CD4-positive, alpha-beta T cell (primary cell): Measurements from ENCODE around the gene TMEM45A. TPM values are rescaled to one million over a fixed set of nuclear protein-coding genes. Genes with fewer than 3 reads are reported as not detected.
A peak's percentile ranks its signal among the peaks of the same experiment; 100 is the strongest.

ENCODE experiments used
- ATAC-seq: fragments of 200-7000 bp; cut with Tn5 transposase; one replicate; pipeline ENCODE4 v1.10.0; 2022; ENCODE audit warnings: mild to moderate bottlenecking; ENCODE audit not compliant: poor library complexity
- CTCF ChIA-PET: fragments of 350-600 bp; sonication (Branson Sonifier 250); formaldehyde crosslinking; loops from one replicate; lab custom pipeline; 2021; ENCODE audit warnings: antibody characterized with exemption, inconsistent platforms; lab: Charles Lee
- POLR2A ChIA-PET: fragments of 350-600 bp; sonication (Branson Sonifier 250); formaldehyde crosslinking; loops from one replicate; lab custom pipeline; 2021; ENCODE audit warnings: antibody characterized with exemption, inconsistent platforms; lab: Charles Lee
- DNase-seq, 14 experiments: peaks; one replicate each; pipeline ENCODE4 v3.0.0-alpha.2; 2013 to 2020; ENCODE audit warnings: mixed read lengths in 2 of 14
- H3K27ac ChIP-seq, 2 donors: one replicate each; pipeline versions ENCODE4 v1.5.1 to v1.7.0; 2013; ENCODE audit warnings: low read length in 2 of 2, low read depth in 1 of 2, mild to moderate bottlenecking in 1 of 2
- H3K27me3 ChIP-seq, 2 experiments: 1 replicate in 1 of 2; 2 replicates in 1 of 2; pipeline versions ENCODE4 v1.6.1 to v1.7.0; 2013; ENCODE audit warnings: low read length in 2 of 2, control low read depth in 1 of 2, mild to moderate bottlenecking in 1 of 2, moderate library complexity in 1 of 2; ENCODE audit not compliant: insufficient read depth in 2 of 2, control insufficient read depth in 1 of 2
- H3K36me3 ChIP-seq: one replicate; pipeline ENCODE4 v1.6.1; 2013; ENCODE audit warnings: low read length, control low read depth; ENCODE audit not compliant: insufficient read depth
- H3K4me1 ChIP-seq: one replicate; pipeline ENCODE4 v1.6.1; 2013; ENCODE audit warnings: low read length, control low read depth; ENCODE audit not compliant: insufficient read depth
- H3K4me3 ChIP-seq: one replicate; pipeline ENCODE4 v1.5.1; 2013; ENCODE audit warnings: mild to moderate bottlenecking, low read length, moderate library complexity
- H3K9me3 ChIP-seq, 2 experiments: 1 replicate in 1 of 2; 2 replicates in 1 of 2; pipeline versions ENCODE4 v1.6.1 to v1.7.0; 2013; ENCODE audit warnings: low read length in 2 of 2, mild to moderate bottlenecking in 2 of 2, control low read depth in 1 of 2, moderate library complexity in 1 of 2; ENCODE audit not compliant: control insufficient read depth in 1 of 2, insufficient read depth in 1 of 2
- H3K27ac Mint-ChIP-seq: one replicate; pipeline ENCODE4 v1.8.0; 2020; ENCODE audit warnings: mixed read lengths
- H3K27me3 Mint-ChIP-seq: one replicate; pipeline ENCODE4 v1.8.0; 2021; ENCODE audit warnings: mixed read lengths
- H3K36me3 Mint-ChIP-seq: one replicate; pipeline ENCODE4 v1.8.0; 2021; ENCODE audit warnings: low read depth, mixed read lengths
- H3K4me1 Mint-ChIP-seq: one replicate; pipeline ENCODE4 v1.8.0; 2021; ENCODE audit warnings: low read depth, mixed read lengths
- H3K4me3 Mint-ChIP-seq: one replicate; pipeline ENCODE4 v1.8.0; 2020; ENCODE audit warnings: mild to moderate bottlenecking, mixed read lengths
- H3K9me3 Mint-ChIP-seq: one replicate; pipeline ENCODE4 v1.8.0; 2020; ENCODE audit warnings: mixed read lengths
- intact Hi-C, 2 experiments: fragments of 100-400 bp; cut with DNase I in 1 of 2; cut with micrococcal nuclease in 1 of 2; formaldehyde crosslinking; loops; one replicate each; pipeline versions ENCODE4 v1.15.1 to v1.9.0; 2023 to 2025; cut with DNase I, micrococcal nuclease
- total RNA-seq, 174 experiments: library from RNA in 2 of 174; stranded (reverse) in 2 of 174; gene quantifications; one replicate each; pipeline ENCODE4 v1.2.3 and lab custom pipeline; 2021 to 2026
- TF ChIP-seq, protein P1 (sequence below): fragments of 200-600 bp; IDR thresholded peaks from one replicate; pipeline ENCODE4 v1.8.0; 2022; ENCODE audit warnings: antibody characterized with exemption, mild to moderate bottlenecking

Gene TMEM45A
- total RNA-seq, 2 experiments from 2014 or later: 0.08 TPM; not detected in 1

DNA sequence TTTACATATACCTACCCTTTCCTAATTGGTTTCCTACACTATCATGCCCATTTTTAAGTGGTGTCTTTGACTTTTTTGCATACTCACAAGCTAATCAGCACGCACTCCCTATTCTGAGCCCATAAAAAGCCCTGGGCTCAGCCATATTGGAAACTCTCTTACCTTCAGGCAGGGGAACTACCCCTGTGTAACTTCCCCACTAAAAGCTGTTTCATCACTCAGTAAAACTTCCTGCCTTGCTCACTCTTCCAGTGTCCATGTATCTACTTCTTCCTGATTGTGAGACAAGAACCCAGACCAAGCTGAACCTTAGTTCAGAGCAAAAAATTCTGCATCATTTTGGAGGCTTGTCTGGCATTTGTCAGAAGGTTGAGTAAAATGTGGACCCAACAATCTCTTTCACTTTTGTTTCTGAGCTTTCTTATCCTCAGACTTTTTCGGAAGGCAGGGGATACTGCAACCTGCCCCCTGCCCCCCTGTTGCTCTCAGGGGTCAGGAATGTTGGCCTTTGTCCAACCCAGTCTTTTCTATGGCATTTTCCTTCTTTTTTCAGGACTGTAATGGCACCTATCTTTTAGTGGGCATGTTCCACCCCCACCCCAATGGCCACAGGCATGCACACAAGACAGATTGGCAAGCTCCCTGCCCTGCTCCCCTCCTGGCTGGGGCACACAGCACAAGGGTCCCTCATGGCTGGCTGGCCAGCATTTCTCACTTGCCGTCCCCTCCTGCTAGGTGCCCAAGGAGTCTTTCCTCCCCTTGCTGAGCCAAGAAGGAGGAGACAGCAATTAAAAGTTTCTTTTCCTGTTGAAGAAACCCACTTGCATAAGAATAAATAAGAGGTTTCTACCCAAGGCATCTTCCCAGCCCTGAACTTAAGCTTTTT, 26.3 kb upstream of the TMEM45A start:
- ChIA-PET CTCF (no interaction called here), POLR2A (no interaction called here)
- Histone ChIP-seq H3K4me1 (no peaks in the 10 kb centered on the region), H3K4me3 (no peak overlapping the region), H3K36me3 (no peaks in the 10 kb centered on the region), H3K9me3 (peaks cover 0 to 8% of the 10 kb centered on the region in 2 experiments), H3K27me3 (no peaks in the 10 kb centered on the region), H3K27ac (no peak overlapping the region)
- DNase-seq: peak in 2 of 14 experiments; percentile 15 to 27
- Mint-ChIP-seq H3K9me3 (peaks cover 3% of the 10 kb centered on the region), H3K4me1 (no peaks in the 10 kb centered on the region), H3K27me3 (peaks cover 4% of the 10 kb centered on the region), H3K27ac (no peak overlapping the region), H3K4me3 (no peak overlapping the region), H3K36me3 (no peaks in the 10 kb centered on the region)
- intact Hi-C loops: no loop called here
- no peak for ATAC-seq
- TF ChIP-seq, protein P1, sequence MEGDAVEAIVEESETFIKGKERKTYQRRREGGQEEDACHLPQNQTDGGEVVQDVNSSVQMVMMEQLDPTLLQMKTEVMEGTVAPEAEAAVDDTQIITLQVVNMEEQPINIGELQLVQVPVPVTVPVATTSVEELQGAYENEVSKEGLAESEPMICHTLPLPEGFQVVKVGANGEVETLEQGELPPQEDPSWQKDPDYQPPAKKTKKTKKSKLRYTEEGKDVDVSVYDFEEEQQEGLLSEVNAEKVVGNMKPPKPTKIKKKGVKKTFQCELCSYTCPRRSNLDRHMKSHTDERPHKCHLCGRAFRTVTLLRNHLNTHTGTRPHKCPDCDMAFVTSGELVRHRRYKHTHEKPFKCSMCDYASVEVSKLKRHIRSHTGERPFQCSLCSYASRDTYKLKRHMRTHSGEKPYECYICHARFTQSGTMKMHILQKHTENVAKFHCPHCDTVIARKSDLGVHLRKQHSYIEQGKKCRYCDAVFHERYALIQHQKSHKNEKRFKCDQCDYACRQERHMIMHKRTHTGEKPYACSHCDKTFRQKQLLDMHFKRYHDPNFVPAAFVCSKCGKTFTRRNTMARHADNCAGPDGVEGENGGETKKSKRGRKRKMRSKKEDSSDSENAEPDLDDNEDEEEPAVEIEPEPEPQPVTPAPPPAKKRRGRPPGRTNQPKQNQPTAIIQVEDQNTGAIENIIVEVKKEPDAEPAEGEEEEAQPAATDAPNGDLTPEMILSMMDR: no peak

DNA sequence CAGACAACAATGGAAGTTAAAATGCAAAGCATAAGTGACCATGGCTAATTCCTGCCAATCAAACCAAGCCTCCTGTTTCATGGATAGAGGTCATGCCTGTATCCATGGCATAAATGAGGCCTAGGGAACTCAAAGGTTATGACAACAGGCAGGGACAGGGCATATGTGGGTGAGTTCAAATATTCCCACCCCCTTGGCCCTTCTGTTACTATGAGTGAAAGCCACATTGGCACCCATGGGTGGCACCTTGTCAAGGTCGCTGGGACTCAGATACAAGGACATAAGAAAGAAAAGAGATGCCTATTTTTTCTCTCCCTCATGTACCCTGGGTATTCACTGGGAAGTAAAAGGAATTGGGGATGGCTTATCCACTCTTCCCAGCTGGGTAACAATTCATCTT, 25.3 kb upstream of the TMEM45A start:
- CTCF ChIA-PET: no interaction called here
- Mint-ChIP-seq H3K27me3 (peaks cover 4% of the 10 kb centered on the region), H3K9me3 (peaks cover 3% of the 10 kb centered on the region), H3K4me1 (no peaks in the 10 kb centered on the region), H3K4me3 (no peak overlapping the region), H3K27ac (no peak overlapping the region), H3K36me3 (no peaks in the 10 kb centered on the region)
- POLR2A ChIA-PET: no interaction called here
- Histone ChIP-seq H3K4me3 (no peak overlapping the region), H3K4me1 (no peaks in the 10 kb centered on the region), H3K9me3 (peaks cover 0 to 8% of the 10 kb centered on the region in 2 experiments), H3K27me3 (no peaks in the 10 kb centered on the region), H3K27ac (no peak overlapping the region), H3K36me3 (no peaks in the 10 kb centered on the region)
- intact Hi-C loops: no loop called here
- ATAC-seq: no peak
- DNase-seq: no peak
- TF ChIP-seq, protein P1: no peak

- no peak overlapping the region for H3K4me3 Mint-ChIP-seq
- Histone ChIP-seq H3K27me3 (no peaks in the 10 kb centered on the region), H3K4me3 (no peak overlapping the region), H3K36me3 (no peaks in the 10 kb centered on the region), H3K27ac (no peak overlapping the region), H3K4me1 (no peaks in the 10 kb centered on the region), H3K9me3 (peaks cover 0 to 8% of the 10 kb centered on the region in 2 experiments)
- TF ChIP-seq, protein P1: no peak
- intact Hi-C loops: no loop called here
- CTCF ChIA-PET: no interaction called here
- POLR2A ChIA-PET: no interaction called here
- no peak for ATAC-seq
- no peak for DNase-seq
- peaks cover 4% of the 10 kb centered on the region for H3K27me3 Mint-ChIP-seq
- peaks cover 3% of the 10 kb centered on the region for H3K9me3 Mint-ChIP-seq
- no peaks in the 10 kb centered on the region for H3K36me3 Mint-ChIP-seq
- H3K27ac Mint-ChIP-seq: no peak overlapping the region
- no peaks in the 10 kb centered on the region for H3K4me1 Mint-ChIP-seq
Observed at GRCh38 chr3:100468676-100469075, 23.7 kb upstream of the TMEM45A start.
